NCI-H2196 (cell line): ENCODE data around the gene C3orf20.
"Not testable (repeated sequence)": the region's sequence is repeated elsewhere in the genome, so short reads cannot be mapped to it uniquely, and the experiment has no call there.

Source experiments
- DNase-seq: peaks from one replicate; lab custom pipeline; 2025; ENCODE audit not compliant: unreplicated experiment; lab: John Stamatoyannopoulos, UW

The C3orf20 gene

DNA sequence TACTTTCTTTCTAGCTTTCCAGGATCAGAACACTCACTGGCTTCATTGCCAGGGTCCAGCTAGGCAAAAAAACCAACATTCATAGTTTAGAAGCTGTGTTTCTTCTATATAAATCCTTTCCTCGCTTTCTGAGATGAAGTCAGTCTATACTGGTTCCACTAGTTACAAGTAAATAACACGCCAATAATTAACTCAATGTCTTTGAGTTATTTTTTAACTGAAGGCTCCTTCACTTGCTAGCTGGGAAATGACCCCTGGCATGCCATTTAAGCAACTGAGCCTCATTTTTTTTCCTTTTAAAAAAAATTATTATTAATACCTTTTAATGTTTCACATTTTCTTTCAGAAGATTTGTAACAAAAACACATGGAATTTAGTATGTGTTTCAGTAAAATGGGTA is 25.5 kb upstream of the C3orf20 start:
- DNase-seq: no peak

DNA sequence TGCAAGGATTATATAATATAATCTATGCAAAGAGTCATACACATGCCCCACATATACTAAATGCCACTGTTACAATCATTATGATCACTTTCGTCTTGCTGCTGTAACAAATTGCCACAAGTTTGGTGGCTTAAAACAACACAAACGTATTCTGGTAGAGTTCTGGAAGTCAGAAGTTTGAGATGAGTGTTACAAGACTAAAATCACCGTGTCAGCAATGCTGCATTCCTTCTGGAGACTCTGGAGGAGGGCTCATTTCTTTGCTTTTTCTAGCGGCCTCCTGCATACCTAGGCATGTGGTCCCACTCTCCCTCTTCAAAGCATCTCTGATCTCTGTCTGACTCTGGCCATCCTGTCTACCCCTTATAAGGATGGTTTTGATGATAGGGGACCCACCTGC is 24.7 kb upstream of the C3orf20 start:
- no peak for DNase-seq

GRCh38 chr3:14651440-14652251 is 23.3 kb upstream of the C3orf20 start, which contains the start of gene CCDC174:
TSS of gene CCDC174 (plus strand) at chr3:14651762. CDS start at chr3:14651837, 75 bp downstream.
- peak; percentile 86 for DNase-seq

DNA sequence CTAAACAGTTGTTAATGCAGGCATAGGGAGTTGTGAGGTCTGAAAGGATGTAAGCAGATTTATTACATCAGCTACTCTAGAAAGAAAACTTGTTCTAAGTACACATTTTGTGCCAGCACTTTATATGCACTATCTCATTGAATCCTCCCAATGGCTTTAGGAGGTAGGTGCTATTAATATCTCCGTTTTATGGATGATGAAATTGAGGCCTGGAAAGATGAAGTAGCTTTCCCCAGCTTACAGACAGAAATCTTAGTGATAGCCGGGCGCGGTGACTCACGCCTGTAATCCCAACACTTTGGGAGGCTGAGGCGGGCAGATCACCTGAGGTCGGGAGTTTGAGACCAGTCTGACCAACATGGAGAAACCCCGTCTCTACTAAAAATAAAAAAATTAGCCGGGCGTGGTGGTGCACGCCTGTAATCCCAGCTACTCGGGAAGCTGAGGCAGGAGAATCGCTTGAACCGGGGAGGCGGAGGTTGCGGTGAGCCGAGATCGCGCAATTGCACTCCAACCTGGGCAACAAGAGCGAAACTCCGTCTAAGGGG is 22.5 kb upstream of the C3orf20 start:
- DNase-seq: not testable (repeated sequence)

DNA sequence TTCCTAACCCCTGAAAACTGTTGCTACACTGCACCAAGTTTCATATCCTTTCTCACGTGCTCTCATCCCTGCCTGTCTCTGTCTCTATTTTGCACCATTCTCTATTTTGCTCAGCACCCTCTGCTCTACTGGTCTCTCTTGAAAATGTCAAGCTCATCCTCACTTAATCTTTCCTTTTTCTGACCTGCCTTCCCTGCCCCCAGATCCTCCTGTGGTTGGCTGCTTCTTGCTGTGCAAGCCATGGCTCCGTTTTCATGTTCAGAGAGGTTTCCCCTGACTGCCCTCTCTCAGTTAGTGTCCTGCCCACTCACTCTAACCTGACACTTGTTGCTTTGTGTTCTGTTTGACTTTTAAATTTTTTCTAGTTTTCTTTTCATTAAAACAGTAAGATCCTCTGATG is 17.4 kb upstream of the C3orf20 start:
- DNase-seq: no peak

- DNase-seq: no peak
Observed at GRCh38 chr3:14658978-14659377, 16.0 kb upstream of the C3orf20 start.

GRCh38 chr3:14660942-14661341 is 14.0 kb upstream of the C3orf20 start:
- DNase-seq: no peak

- DNase-seq: no peak
Observed at GRCh38 chr3:14663396-14664135, 11.4 kb upstream of the C3orf20 start.

- no peak for DNase-seq
Observed at GRCh38 chr3:14664170-14664569, 10.8 kb upstream of the C3orf20 start.

GRCh38 chr3:14672588-14672987 is 2.4 kb upstream of the C3orf20 start:
- no peak for DNase-seq

- no peak for DNase-seq
Observed at GRCh38 chr3:14676881-14677280, 1.9 kb downstream of the C3orf20 start.

DNA sequence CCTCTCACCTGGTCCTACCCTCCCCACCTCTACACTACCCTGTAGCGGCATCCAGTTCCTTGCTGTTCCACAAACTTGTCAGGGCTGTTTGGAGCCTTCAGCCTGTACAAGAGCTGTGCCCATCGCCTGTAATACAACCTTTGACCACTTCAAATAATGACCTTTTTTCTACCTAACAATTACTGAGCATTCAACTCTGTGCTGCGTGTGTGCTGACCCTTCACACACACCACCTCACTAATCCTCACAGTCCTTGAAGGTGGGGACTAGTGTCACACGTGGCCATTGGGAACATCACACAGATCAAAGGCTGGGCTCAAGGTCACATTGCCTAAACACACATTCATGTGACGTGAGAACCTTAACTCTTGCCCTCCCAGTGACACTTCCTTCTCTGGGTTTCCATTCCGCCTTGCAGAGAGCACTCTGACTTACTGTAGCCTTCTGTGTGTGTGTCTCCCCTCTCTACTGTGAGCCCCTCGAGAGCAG is 3.1 kb downstream of the C3orf20 start:
- no peak for DNase-seq

DNA sequence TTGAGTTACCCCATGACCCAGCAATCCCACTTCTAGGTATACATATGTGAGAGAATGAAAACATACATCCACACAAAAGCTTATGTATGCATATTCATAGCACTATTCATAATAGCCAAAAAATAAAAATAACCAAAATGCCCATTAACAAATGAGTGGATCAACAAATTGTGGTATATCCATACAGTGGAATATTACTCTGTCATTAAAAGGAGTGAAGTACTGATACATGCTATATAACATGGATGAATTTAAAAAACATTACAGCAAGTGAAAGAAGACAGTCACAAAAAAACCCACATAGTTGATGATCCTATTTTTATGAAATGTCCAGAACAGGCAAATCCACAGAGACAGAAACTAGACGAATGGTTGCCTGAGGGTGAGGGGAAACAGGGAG is 5.2 kb downstream of the C3orf20 start:
- DNase-seq: no peak

DNA sequence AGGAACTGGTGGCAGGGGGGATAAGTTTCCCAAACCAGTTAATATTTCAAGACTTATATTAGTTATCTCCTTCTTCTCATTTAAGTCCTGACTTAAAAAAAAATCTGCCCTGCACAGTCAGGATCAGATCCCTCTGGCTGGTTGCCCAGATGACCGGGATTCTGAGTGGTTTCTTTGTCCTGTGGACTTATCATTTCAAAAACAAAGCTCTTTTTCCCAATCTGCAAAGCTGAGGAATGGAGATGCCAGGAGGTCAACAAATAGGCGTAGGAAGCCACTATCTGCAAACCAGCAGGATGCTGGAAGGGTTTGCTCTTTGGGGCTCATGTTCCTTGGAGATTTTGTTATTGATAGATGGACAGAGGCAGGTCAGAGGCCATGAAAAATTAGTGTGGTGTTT is 5.8 kb downstream of the C3orf20 start:
- DNase-seq: peak; percentile 30

DNA sequence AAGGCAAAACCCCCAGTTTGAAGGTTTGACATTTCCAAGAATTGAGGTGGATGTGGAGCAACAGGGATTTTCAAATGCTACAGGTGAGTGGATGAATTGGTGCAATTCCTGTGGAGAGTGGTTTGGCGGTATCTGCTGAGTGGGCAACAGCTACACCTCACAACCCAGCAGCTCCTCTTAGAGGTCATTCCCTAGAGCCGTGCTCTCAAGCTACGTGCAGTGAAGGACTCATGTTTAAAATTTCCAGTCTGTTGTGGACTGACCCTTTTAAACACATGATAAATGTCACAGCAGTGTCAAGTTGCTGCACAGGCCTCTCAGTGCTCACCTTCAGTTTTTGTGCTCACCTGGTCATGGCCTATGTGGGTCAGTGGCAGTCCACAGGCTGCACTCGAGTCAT is 9.5 kb downstream of the C3orf20 start:
- DNase-seq: no peak

GRCh38 chr3:14685179-14685578 is 10.2 kb downstream of the C3orf20 start:
- DNase-seq: no peak

DNA sequence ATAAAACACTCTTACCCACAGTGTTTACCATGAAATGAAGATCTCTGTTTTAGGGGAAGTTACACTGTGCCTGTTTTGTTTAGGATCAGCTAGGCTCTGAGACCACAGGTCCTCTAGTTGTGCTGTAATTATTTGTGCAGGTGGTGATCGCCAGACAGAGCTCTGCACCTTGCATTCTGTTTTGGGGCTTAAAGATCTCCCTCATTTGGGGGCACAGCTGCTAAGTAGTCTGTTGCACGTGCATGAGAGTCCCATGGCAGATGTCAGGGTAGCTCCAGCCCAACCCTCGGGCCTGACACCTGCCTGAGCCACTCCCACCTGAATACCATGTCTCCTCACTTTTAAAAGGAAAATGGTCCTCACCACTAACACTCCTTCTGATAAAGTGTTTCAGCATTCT is 12.4 kb downstream of the C3orf20 start:
- no peak for DNase-seq

DNA sequence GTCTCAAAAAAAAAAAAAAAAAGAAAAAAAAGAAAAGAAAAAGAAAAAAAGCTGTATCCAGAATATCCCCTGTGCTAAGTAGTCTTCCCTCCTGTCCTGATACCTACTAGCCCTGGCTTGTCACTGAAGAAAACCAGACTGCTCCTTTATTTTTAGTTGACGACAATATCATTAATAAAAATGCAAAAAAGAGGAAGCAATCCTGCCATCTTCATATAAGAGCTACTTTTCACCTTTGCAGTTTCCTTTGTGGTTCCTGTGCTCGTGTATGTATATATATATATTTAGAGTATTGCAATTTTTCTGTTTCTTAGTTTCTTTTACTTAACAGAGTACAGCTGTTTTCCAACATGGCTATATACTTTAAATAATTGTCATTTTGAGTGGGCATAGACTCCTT is 13.6 kb downstream of the C3orf20 start:
- DNase-seq: no peak

DNA sequence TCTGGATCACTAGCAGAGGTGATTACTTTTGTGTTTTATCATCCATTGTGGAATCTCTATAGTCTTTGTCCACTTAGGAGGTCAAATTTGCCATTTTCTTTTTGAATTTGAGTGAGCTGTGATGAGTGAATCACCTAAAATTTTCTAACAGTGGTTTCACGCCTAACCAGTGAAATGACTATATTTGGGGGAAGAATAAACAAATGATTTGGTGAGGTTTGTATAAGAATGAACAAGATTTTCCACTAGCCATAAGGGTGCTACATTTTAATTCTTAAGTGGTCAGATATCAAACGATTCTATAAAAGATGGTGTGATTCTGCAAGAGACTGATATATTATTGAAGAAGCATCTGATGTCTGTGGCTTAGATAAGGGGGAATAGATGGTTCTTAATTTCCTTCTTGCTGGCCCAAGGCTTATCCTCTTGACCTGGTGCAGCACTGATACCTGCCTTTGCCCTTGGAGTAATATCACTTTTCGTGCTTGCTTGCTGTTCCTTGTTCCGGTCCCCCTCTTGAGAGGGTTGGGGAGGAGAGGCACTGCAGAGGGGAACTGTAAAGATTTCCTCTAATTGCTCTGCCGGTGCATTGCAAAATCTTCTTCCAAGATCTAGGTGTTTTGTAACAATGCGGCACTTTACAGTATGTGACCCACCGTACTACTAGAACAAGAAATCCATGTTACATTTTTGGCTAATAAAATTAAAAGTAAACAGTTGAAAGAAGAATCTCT is 14.5 kb downstream of the C3orf20 start:
- DNase-seq: no peak

- no peak for DNase-seq
Observed at GRCh38 chr3:14691239-14691638, 16.3 kb downstream of the C3orf20 start.

DNA sequence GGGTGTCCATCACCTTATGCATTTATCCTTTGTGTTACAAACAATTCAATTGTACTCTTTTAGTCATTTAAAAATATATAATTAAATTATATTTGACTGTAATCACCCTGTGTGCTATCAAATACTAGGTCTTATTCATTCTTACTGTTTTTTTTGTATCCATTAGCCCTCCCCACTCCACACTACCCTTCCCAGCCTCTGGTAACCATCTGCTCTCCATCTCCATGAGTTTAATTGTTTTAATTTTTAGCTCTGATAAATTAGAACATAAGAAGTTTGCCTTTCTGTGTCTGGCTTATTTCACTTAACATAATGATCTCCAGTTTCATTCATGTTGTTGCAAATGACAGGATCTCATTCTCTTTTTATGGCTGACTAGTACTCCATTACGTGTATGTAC is 16.8 kb downstream of the C3orf20 start:
- DNase-seq: no peak
